A549 (cell line): Measurements from ENCODE around the gene HSD17B1. TPM values are rescaled to one million over a fixed set of nuclear protein-coding genes. Genes with fewer than 3 reads are reported as not detected.
A peak's percentile ranks its signal among the peaks of the same experiment; 100 is the strongest.

ENCODE experiments used
- ATAC-seq, 2 experiments: fragments of 200-7000 bp in 1 of 2; fragments of >200 bp in 1 of 2; cut with Nextera tagmentation in 1 of 2; cut with Tn5 transposase in 1 of 2; 3 replicates each; pipeline versions ENCODE4 v1.8.0 to v1.9.1; 2018 to 2020; ENCODE audit warnings: mild to moderate bottlenecking in 1 of 2, moderate library complexity in 1 of 2
- CTCF ChIA-PET: fragments of 300-600 bp; sonication (Branson Sonifier 250); formaldehyde crosslinking; extraction: SDS; loops from one replicate; lab custom pipeline; 2021; ENCODE audit warnings: antibody characterized with exemption, inconsistent platforms; lab: Yijun Ruan, JAX
- POLR2A ChIA-PET: fragments of 350-600 bp; formaldehyde crosslinking; extraction: SDS; loops from one replicate; lab custom pipeline; 2021; ENCODE audit warnings: antibody characterized with exemption, inconsistent platforms; lab: Yijun Ruan, JAX
- DNase-seq, 2 experiments: peaks; one replicate each; pipeline versions ENCODE4 v3.0.0 to v3.0.0-alpha.2; 2011 to 2016; ENCODE audit warnings: low read depth in 1 of 2, low spot score in 1 of 2
- FAIRE-seq: peaks from 2 replicates; lab custom pipeline; 2011; peaks lifted over from hg19 to GRCh38; lab: Jason Lieb, UNC
- H3K27ac ChIP-seq, 2 experiments: fragments of >200 bp; sonication (Bioruptor Twin); formaldehyde crosslinking; 3 replicates each; pipeline ENCODE4 v1.5.1; 2016 to 2017
- H3K4me1 ChIP-seq: fragments of >200 bp; sonication (Bioruptor Twin); formaldehyde crosslinking; 3 replicates; pipeline ENCODE4 v1.6.1; 2016
- H3K4me2 ChIP-seq: fragments of >200 bp; sonication (Bioruptor Twin); formaldehyde crosslinking; 3 replicates; pipeline ENCODE4 v1.6.1; 2016
- H3K4me3 ChIP-seq: fragments of >200 bp; sonication (Bioruptor Twin); formaldehyde crosslinking; 3 replicates; pipeline ENCODE4 v1.5.1; 2016
- H3K9me3 ChIP-seq: fragments of >200 bp; sonication (Bioruptor Twin); formaldehyde crosslinking; 3 replicates; pipeline ENCODE4 v1.6.1; 2016
- BHLHE40 ChIP-seq: IDR thresholded peaks from 2 replicates; pipeline ENCODE4 v1.6.1; 2012; ENCODE audit warnings: low read depth, low read length, inconsistent platforms
- CBX2 ChIP-seq: fragments of 200-600 bp; sonication (generic); IDR thresholded peaks from 2 replicates; pipeline ENCODE4 v1.6.1; 2016; ENCODE audit warnings: low read depth, mild to moderate bottlenecking, borderline replicate concordance
- CBX8 ChIP-seq: fragments of 200-600 bp; sonication (generic); IDR thresholded peaks from 2 replicates; pipeline ENCODE4 v1.6.1; 2016
- CHD2 ChIP-seq: fragments of 150-350 bp; IDR thresholded peaks from 2 replicates; pipeline ENCODE4 v1.6.1; 2014; ENCODE audit warnings: low read length; ENCODE audit not compliant: partially characterized antibody
- CHD4 ChIP-seq: fragments of 200-600 bp; sonication (generic); IDR thresholded peaks from 2 replicates; pipeline ENCODE4 v1.6.1; 2016; ENCODE audit warnings: antibody characterized with exemption, mild to moderate bottlenecking, borderline replicate concordance
- EHF ChIP-seq: fragments of 250-450 bp; sonication (Bioruptor Pico); IDR thresholded peaks from 2 replicates; pipeline ENCODE4 v1.5.0; 2020; ENCODE audit warnings: mild to moderate bottlenecking
- EHMT2 ChIP-seq: fragments of 200-600 bp; sonication (generic); IDR thresholded peaks from 2 replicates; pipeline ENCODE4 v1.6.1; 2016; ENCODE audit warnings: antibody characterized with exemption, low read depth, mild to moderate bottlenecking, moderate library complexity
- EP300 ChIP-seq, 2 experiments: fragments of >200 bp; sonication (Bioruptor Twin); formaldehyde crosslinking; IDR thresholded peaks; 2 replicates in 1 of 2; 3 replicates in 1 of 2; pipeline ENCODE4 v1.6.1; 2016 to 2017
- ESRRA ChIP-seq: fragments of 150-350 bp; IDR thresholded peaks from 2 replicates; pipeline ENCODE4 v1.6.1; 2014; ENCODE audit warnings: mild to moderate bottlenecking, low read length, borderline replicate concordance
- FOSL2 ChIP-seq, 2 experiments: fragments of 450-650 bp in 1 of 2; fragments of >200 bp in 1 of 2; sonication (Bioruptor Twin) in 1 of 2; formaldehyde crosslinking; IDR thresholded peaks; 2 replicates each; pipeline versions ENCODE4 v1.5.0 to v1.6.1; 2016 to 2020; ENCODE audit warnings: mild to moderate bottlenecking in 1 of 2, moderate library complexity in 1 of 2
- GATA3 ChIP-seq: IDR thresholded peaks from 2 replicates; pipeline ENCODE4 v1.6.1; 2012; ENCODE audit warnings: borderline replicate concordance
- HEYL ChIP-seq: fragments of 250-450 bp; sonication (Bioruptor Pico); IDR thresholded peaks from 2 replicates; pipeline ENCODE4 v1.8.0; 2021; ENCODE audit warnings: mild to moderate bottlenecking, moderate library complexity
- HMGXB4 ChIP-seq: fragments of 250-450 bp; sonication (Bioruptor Pico); IDR thresholded peaks from 2 replicates; pipeline ENCODE4 v1.5.0; 2021; ENCODE audit warnings: mild to moderate bottlenecking, moderate library complexity, borderline replicate concordance
- HOXB5 ChIP-seq: fragments of 250-450 bp; sonication (Bioruptor Pico); IDR thresholded peaks from 2 replicates; pipeline ENCODE4 v1.5.0; 2020; ENCODE audit warnings: mild to moderate bottlenecking, moderate library complexity
- JUN ChIP-seq, 2 experiments: fragments of >200 bp; sonication (Bioruptor Twin); formaldehyde crosslinking; IDR thresholded peaks; 2 replicates in 1 of 2; 3 replicates in 1 of 2; pipeline ENCODE4 v1.6.1; 2016 to 2017
- MAX ChIP-seq: IDR thresholded peaks from 2 replicates; pipeline ENCODE4 v1.6.1; 2012
- MYC ChIP-seq: IDR thresholded peaks from 2 replicates; pipeline ENCODE4 v1.6.1; 2012; ENCODE audit warnings: mild to moderate bottlenecking, inconsistent platforms, low read length, improper control_type of control experiment, borderline replicate concordance
- NPAS2 ChIP-seq: fragments of 250-450 bp; sonication (Bioruptor Pico); IDR thresholded peaks from 2 replicates; pipeline ENCODE4 v1.8.0; 2022; ENCODE audit warnings: mild to moderate bottlenecking, moderate library complexity, borderline replicate concordance
- NR3C1 ChIP-seq: fragments of >200 bp; sonication (Bioruptor Twin); formaldehyde crosslinking; IDR thresholded peaks from 3 replicates; pipeline ENCODE4 v1.6.1; 2017
- PHF8 ChIP-seq: fragments of 200-600 bp; sonication (generic); IDR thresholded peaks from 2 replicates; pipeline ENCODE4 v1.6.1; 2016; ENCODE audit warnings: low read depth, mild to moderate bottlenecking, antibody characterized with exemption, moderate library complexity, borderline replicate concordance
- POLR2AphosphoS2 ChIP-seq: conservative IDR thresholded peaks from 2 replicates; pipeline ENCODE4 v1.6.1; 2012; ENCODE audit warnings: low read length, improper control_type of control experiment, inconsistent platforms
- RAD21 ChIP-seq, 2 experiments: fragments of >200 bp in 1 of 2; sonication (Bioruptor Twin) in 1 of 2; formaldehyde crosslinking in 1 of 2; IDR thresholded peaks in 1 of 2; conservative IDR thresholded peaks in 1 of 2; 2 replicates in 1 of 2; 3 replicates in 1 of 2; pipeline ENCODE4 v1.6.1; 2012 to 2018; ENCODE audit warnings: inconsistent platforms in 1 of 2
- RCOR1 ChIP-seq: fragments of 150-350 bp; IDR thresholded peaks from 2 replicates; pipeline ENCODE4 v1.6.1; 2014; ENCODE audit warnings: antibody characterized with exemption, low read length, low read depth
- RFX5 ChIP-seq: fragments of 450-650 bp; IDR thresholded peaks from 2 replicates; pipeline ENCODE4 v1.7.1; 2014; ENCODE audit warnings: antibody characterized with exemption, mild to moderate bottlenecking, moderate library complexity
- RNF2 ChIP-seq: fragments of 200-600 bp; sonication (generic); IDR thresholded peaks from 2 replicates; pipeline ENCODE4 v1.6.1; 2016; ENCODE audit warnings: low read depth, mild to moderate bottlenecking, antibody characterized with exemption, moderate library complexity, borderline replicate concordance
- SREBF2 ChIP-seq: fragments of 450-650 bp; IDR thresholded peaks from 2 replicates; pipeline ENCODE4 v1.6.1; 2014; ENCODE audit warnings: mild to moderate bottlenecking, moderate library complexity
- TP53 ChIP-seq: fragments of 250-450 bp; sonication (Bioruptor Pico); IDR thresholded peaks from 2 replicates; pipeline ENCODE4 v1.5.0; 2021; ENCODE audit warnings: mild to moderate bottlenecking, moderate library complexity
- ZC3H11A ChIP-seq: fragments of 450-650 bp; IDR thresholded peaks from 2 replicates; pipeline ENCODE4 v1.6.1; 2014; ENCODE audit warnings: antibody characterized with exemption, mild to moderate bottlenecking
- ZFP36 ChIP-seq: fragments of 450-650 bp; IDR thresholded peaks from 2 replicates; pipeline ENCODE4 v1.6.1; 2014; ENCODE audit warnings: borderline replicate concordance; ENCODE audit not compliant: partially characterized antibody
- ZNF302 ChIP-seq: fragments of 250-450 bp; sonication (Bioruptor Pico); IDR thresholded peaks from 2 replicates; pipeline ENCODE4 v1.9.0; 2021; ENCODE audit warnings: inconsistent platforms, mild to moderate bottlenecking, moderate library complexity
- WGBS: methylation state at CpG from one replicate; pipeline ENCODE4 v1.1.6; 2017; ENCODE audit errors: missing lambda C conversion rate; 5-methylcytosine and 5-hydroxymethylcytosine counted together
- polyA plus RNA-seq, 4 experiments: library from polyadenylated mRNA; depleted of rRNA in 3 of 4; stranded (reverse); fragments of >200 nt; fragmentation: RNase III in 1 of 4; extraction: RNeasy Plus Mini Kit Qiagen cat#74134 plus additional on column Dnase treatment in 1 of 4; gene quantifications; 2 replicates in 3 of 4; 3 replicates in 1 of 4; pipeline ENCODE4 v1.2.3, GENCODE V29; 2011 to 2017
- TF ChIP-seq, protein P1 (sequence below): IDR thresholded peaks from 2 replicates; pipeline ENCODE4 v1.6.1; 2012; ENCODE audit warnings: low read depth, borderline replicate concordance
- TF ChIP-seq, protein P2 (sequence below): fragments of 250-450 bp; sonication (Bioruptor Pico); IDR thresholded peaks from 2 replicates; pipeline ENCODE4 v1.5.0; 2020; ENCODE audit warnings: low read depth, mild to moderate bottlenecking, moderate library complexity
- TF ChIP-seq, protein P3 (sequence below): fragments of >200 bp; sonication (Bioruptor Twin); formaldehyde crosslinking; IDR thresholded peaks from 3 replicates; pipeline ENCODE4 v1.5.1; 2016
- TF ChIP-seq, protein P4 (sequence below): fragments of 450-650 bp; IDR thresholded peaks from 2 replicates; pipeline ENCODE4 v1.6.1; 2014; ENCODE audit warnings: antibody characterized with exemption

HSD17B1 gene
- polyA plus RNA-seq, 2 of the 4 experiments (the other 2 are of a cell fraction): 0.49 to 1.5 TPM

DNA sequence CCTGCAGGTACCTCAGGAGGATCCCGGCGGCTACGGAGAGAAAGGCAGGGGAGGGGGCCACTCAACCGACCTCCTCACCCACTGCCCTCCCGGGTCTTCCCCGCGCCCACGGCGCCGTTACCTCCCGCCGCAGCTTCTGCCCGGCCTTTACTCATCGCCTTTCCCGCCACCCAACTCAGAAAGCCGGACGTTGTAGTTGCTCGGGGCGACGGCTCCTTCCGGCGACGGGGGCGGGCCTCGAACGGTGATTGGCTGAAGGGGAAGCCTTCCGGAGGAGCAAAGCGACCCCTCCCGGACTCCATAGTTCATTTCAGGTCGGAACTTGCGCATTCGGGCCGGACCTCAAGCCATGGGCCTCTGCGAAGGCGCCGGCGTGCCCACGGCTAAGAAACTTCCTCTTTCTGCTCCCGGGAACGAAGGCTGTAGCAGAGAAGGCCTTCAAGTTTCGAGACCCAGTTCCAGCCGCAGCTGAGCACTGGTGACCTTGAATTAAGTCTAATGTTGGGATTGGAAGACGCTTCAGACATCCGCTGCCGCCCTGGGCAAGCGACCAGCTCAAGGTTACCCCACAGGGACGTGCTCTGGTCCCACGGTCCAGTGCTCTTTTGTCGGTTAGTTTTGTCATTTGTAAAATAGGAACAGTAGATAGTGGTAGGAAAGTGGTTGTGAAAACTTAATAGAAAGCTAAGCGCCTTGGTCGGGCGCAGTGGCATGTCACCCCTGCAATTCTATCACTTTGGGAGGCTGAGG lies 25.0 kb downstream of the HSD17B1 start, which contains the start of gene PSMC3IP:
PSMC3IP (minus strand) TSS at position 198 of the 750 bp plus-strand sequence; CDS start at position 155, 43 bp downstream.
- FAIRE-seq (no peak), ATAC-seq (peak; percentile 90 to 95)
- no peak for TF ChIP-seq NR3C1
- no peak for TF ChIP-seq BHLHE40
- no peak for TF ChIP-seq SREBF2
- TF ChIP-seq, protein P1, sequence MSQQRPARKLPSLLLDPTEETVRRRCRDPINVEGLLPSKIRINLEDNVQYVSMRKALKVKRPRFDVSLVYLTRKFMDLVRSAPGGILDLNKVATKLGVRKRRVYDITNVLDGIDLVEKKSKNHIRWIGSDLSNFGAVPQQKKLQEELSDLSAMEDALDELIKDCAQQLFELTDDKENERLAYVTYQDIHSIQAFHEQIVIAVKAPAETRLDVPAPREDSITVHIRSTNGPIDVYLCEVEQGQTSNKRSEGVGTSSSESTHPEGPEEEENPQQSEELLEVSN: peak; percentile 93
- TF ChIP-seq EP300 (IDR thresholded peaks at IDR 0.05): no peak
- TF ChIP-seq FOSL2 (IDR thresholded peaks at IDR 0.05): no peak
- peak; percentile 27 for TF ChIP-seq FOSL2 (CRISPR knock-in tag; IDR thresholded peaks at IDR 0.05)
- TF ChIP-seq HOXB5: no peak
- TF ChIP-seq RCOR1: no peak
- no peak for TF ChIP-seq TP53 (CRISPR knock-in tag)
- TF ChIP-seq POLR2AphosphoS2: 0 out of 2 replicates have a peak, but pooled peaks have one; percentile 30
- TF ChIP-seq, protein P2, sequence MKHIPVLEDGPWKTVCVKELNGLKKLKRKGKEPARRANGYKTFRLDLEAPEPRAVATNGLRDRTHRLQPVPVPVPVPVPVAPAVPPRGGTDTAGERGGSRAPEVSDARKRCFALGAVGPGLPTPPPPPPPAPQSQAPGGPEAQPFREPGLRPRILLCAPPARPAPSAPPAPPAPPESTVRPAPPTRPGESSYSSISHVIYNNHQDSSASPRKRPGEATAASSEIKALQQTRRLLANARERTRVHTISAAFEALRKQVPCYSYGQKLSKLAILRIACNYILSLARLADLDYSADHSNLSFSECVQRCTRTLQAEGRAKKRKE: no peak
- 0 out of 2 replicates have a peak, but pooled peaks have one; percentile 13 for TF ChIP-seq GATA3
- TF ChIP-seq JUN (IDR thresholded peaks at IDR 0.05): peak; percentile 80 to 89
- TF ChIP-seq, protein P3, sequence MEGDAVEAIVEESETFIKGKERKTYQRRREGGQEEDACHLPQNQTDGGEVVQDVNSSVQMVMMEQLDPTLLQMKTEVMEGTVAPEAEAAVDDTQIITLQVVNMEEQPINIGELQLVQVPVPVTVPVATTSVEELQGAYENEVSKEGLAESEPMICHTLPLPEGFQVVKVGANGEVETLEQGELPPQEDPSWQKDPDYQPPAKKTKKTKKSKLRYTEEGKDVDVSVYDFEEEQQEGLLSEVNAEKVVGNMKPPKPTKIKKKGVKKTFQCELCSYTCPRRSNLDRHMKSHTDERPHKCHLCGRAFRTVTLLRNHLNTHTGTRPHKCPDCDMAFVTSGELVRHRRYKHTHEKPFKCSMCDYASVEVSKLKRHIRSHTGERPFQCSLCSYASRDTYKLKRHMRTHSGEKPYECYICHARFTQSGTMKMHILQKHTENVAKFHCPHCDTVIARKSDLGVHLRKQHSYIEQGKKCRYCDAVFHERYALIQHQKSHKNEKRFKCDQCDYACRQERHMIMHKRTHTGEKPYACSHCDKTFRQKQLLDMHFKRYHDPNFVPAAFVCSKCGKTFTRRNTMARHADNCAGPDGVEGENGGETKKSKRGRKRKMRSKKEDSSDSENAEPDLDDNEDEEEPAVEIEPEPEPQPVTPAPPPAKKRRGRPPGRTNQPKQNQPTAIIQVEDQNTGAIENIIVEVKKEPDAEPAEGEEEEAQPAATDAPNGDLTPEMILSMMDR: peak; percentile 37
- 0 out of 5 replicates have a peak, but pooled peaks of 1 of the 2 experiments have one; percentile 14 for TF ChIP-seq RAD21 (conservative IDR thresholded peaks at IDR 0.05 in 1 of 2, IDR thresholded peaks at IDR 0.05 in 1 of 2)
- TF ChIP-seq CBX8: no peak
- no peak for TF ChIP-seq EHF (CRISPR knock-in tag)
- TF ChIP-seq HEYL (CRISPR knock-in tag): no peak
- TF ChIP-seq CHD4: no peak
- TF ChIP-seq NPAS2 (CRISPR knock-in tag): no peak
- TF ChIP-seq HMGXB4: peak; percentile 76; the same call in 1 of the 2 replicates
- no peak for TF ChIP-seq RFX5
- no peak for TF ChIP-seq ZFP36
- no peak for TF ChIP-seq CHD2
- TF ChIP-seq MYC: no peak
- no peak for TF ChIP-seq ZNF302 (CRISPR knock-in tag)
- TF ChIP-seq, protein P4, sequence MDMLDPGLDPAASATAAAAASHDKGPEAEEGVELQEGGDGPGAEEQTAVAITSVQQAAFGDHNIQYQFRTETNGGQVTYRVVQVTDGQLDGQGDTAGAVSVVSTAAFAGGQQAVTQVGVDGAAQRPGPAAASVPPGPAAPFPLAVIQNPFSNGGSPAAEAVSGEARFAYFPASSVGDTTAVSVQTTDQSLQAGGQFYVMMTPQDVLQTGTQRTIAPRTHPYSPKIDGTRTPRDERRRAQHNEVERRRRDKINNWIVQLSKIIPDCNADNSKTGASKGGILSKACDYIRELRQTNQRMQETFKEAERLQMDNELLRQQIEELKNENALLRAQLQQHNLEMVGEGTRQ: no peak
- peak; percentile 93 for TF ChIP-seq MAX
- TF ChIP-seq PHF8: peak; percentile 70; the same call in 1 of the 2 replicates
- peak; percentile 65; the same call in 1 of the 2 replicates for TF ChIP-seq ESRRA
- no peak for TF ChIP-seq EHMT2
- no peak for TF ChIP-seq CBX2
- no peak for TF ChIP-seq RNF2
- no peak for TF ChIP-seq ZC3H11A

More for the DNA sequence above, 25.0 kb downstream of the HSD17B1 start, which contains the start of gene PSMC3IP:
- Histone ChIP-seq H3K27ac (peak within 1 kb of the TSS; percentile 87 to 94), H3K4me3 (peak within 1 kb of the TSS; percentile 73), H3K4me1 (peaks cover 20% of the 10 kb centered on the region; the same call in 2 of the 3 replicates), H3K4me2 (peak within 1 kb of the TSS; percentile 92), H3K9me3 (no peaks in the 10 kb centered on the region)
- DNase-seq: peak; percentile 96 to 99
- POLR2A ChIA-PET: interaction anchor here (0.5 to 3.0 kb wide), 19 partner anchors 11 to 420 kb away, joined by 3 to 51 read pairs (median 5); partner anchors contain the start of genes BECN1, MLX, NAGLU and PLEKHH3
- CTCF ChIA-PET: interaction anchor here (0.5 to 15.8 kb wide), 84 partner anchors 12 to 619 kb away, joined by 3 to 394 read pairs (median 5); partner anchors contain the start of genes AOC2, BECN1, CAVIN1 and CCR10
- 3% methylated on average over 44 of the region's 52 CpGs for WGBS
